Keratinocyte (primary cell): ENCODE results near the gene PAPPA. TPM values are rescaled to one million over a fixed set of nuclear protein-coding genes. Genes with fewer than 3 reads are reported as not detected.

Source experiments
- DNase-seq: peaks from one replicate; pipeline ENCODE4 v3.0.0-alpha.2; 2011; ENCODE audit warnings: low read depth, missing footprints, low spot score
- FAIRE-seq: peaks from 2 replicates; lab custom pipeline; 2011; peaks lifted over from hg19 to GRCh38; lab: Jason Lieb, UNC
- H2AFZ ChIP-seq: 2 replicates; pipeline ENCODE4 v1.6.0; 2012; ENCODE audit warnings: low read length, control low read depth, inconsistent platforms; ENCODE audit not compliant: control insufficient read depth
- H3K27ac ChIP-seq: 2 replicates; pipeline ENCODE4 v1.5.1; 2011; ENCODE audit warnings: low read length; ENCODE audit not compliant: control insufficient read depth, insufficient read depth
- H3K27me3 ChIP-seq: 3 replicates; pipeline ENCODE4 v1.6.0; 2011; ENCODE audit warnings: low read length; ENCODE audit not compliant: control insufficient read depth, insufficient read depth; ENCODE audit errors: extremely low read depth
- H3K36me3 ChIP-seq, 2 experiments: 2 replicates in 1 of 2; 3 replicates in 1 of 2; pipeline ENCODE4 v1.5.1; 2011; ENCODE audit warnings: low read length in 2 of 2, mild to moderate bottlenecking in 1 of 2; ENCODE audit not compliant: control insufficient read depth in 2 of 2, insufficient read depth in 2 of 2; ENCODE audit errors: extremely low read depth in 1 of 2
- H3K4me1 ChIP-seq: 3 replicates; pipeline ENCODE4 v1.5.1; 2011; ENCODE audit warnings: low read length; ENCODE audit not compliant: control insufficient read depth, insufficient read depth; ENCODE audit errors: extremely low read depth
- H3K4me2 ChIP-seq: 3 replicates; pipeline ENCODE4 v1.6.0; 2011; ENCODE audit warnings: low read depth, low read length; ENCODE audit not compliant: control insufficient read depth, insufficient read depth; ENCODE audit errors: extremely low read depth
- H3K4me3 ChIP-seq, 3 experiments: fragments of 200-600 bp in 1 of 3; sonication (generic) in 1 of 3; 2 replicates in 2 of 3; 3 replicates in 1 of 3; pipeline ENCODE4 v1.5.1; 2011 to 2016; ENCODE audit warnings: low read length in 3 of 3, mild to moderate bottlenecking in 3 of 3, control low read depth in 2 of 3, inconsistent platforms in 1 of 3, low read depth in 1 of 3, mixed read lengths in 1 of 3, mixed run types in 1 of 3, moderate library complexity in 1 of 3; ENCODE audit not compliant: control insufficient read depth in 2 of 3, insufficient read depth in 2 of 3; ENCODE audit errors: extremely low read depth in 1 of 3
- H3K79me2 ChIP-seq: 2 replicates; pipeline ENCODE4 v1.6.0; 2012; ENCODE audit warnings: low read length; ENCODE audit not compliant: control insufficient read depth, insufficient read depth
- H3K9ac ChIP-seq: 3 replicates; pipeline ENCODE4 v1.6.0; 2011; ENCODE audit warnings: low read length; ENCODE audit not compliant: control insufficient read depth, insufficient read depth; ENCODE audit errors: extremely low read depth
- H3K9me1 ChIP-seq: 3 replicates; pipeline ENCODE4 v1.6.0; 2011; ENCODE audit warnings: low read length; ENCODE audit not compliant: control insufficient read depth, insufficient read depth; ENCODE audit errors: extremely low read depth
- H3K9me3 ChIP-seq: 2 replicates; pipeline ENCODE4 v1.5.1; 2012; ENCODE audit warnings: low read depth, low read length; ENCODE audit not compliant: control insufficient read depth
- H4K20me1 ChIP-seq: 3 replicates; pipeline ENCODE4 v1.6.0; 2011; ENCODE audit warnings: low read length; ENCODE audit not compliant: control insufficient read depth, insufficient read depth; ENCODE audit errors: extremely low read depth
- CTCF ChIP-seq, 3 experiments: IDR thresholded peaks in 1 of 3; conservative IDR thresholded peaks in 1 of 3; optimal IDR thresholded peaks in 1 of 3; 2 replicates in 2 of 3; 3 replicates in 1 of 3; pipeline versions ENCODE3 to v1.5.1; 2011; ENCODE audit warnings: low read length in 3 of 3, mild to moderate bottlenecking in 3 of 3, moderate library complexity in 2 of 3, control low read depth in 1 of 3, inconsistent platforms in 1 of 3; ENCODE audit not compliant: insufficient read depth in 2 of 3; ENCODE audit errors: extremely low read depth in 1 of 3
- EZH2 ChIP-seq: IDR thresholded peaks from one replicate; pipeline ENCODE4 v1.6.1; 2012; ENCODE audit warnings: inconsistent platforms, mild to moderate bottlenecking, low read length, moderate library complexity
- dilution Hi-C: fragments of 300-500 bp; cut with MboI; formaldehyde crosslinking; loops from one replicate; pipeline ENCODE4 v1.7.0; 2020; ENCODE audit warnings: low sequenced_read_pairs; ENCODE audit not compliant: extremely low pct_ligation_motif_present
- polyA plus RNA-seq, 5 experiments: library from polyadenylated mRNA; depleted of rRNA in 3 of 5; stranded (reverse) in 3 of 5; stranded (forward) in 1 of 5; unstranded in 1 of 5; fragments of >200 nt; gene quantifications; 1 replicate in 1 of 5; 2 replicates in 3 of 5; 3 replicates in 1 of 5; pipeline versions ENCODE4 v1.2.1 to v1.2.3, GENCODE V29; 2011 to 2012; ENCODE audit warnings: missing spikeins in 2 of 5, low read depth in 1 of 5, low replicate concordance in 1 of 5

PAPPA gene
- polyA plus RNA-seq, 1 donor (not counting 4 experiments of a cell fraction or from before 2014, with no cell fraction given) = 0.77 TPM

GRCh38 chr9:116345393-116345792, 191.8 kb downstream of the PAPPA start:
- Histone ChIP-seq H3K27me3 (no peaks in the 10 kb centered on the region), H3K9ac (no peak overlapping the region), H3K9me3 (no peaks in the 10 kb centered on the region), H2AFZ (no peak overlapping the region), H3K9me1 (no peaks in the 10 kb centered on the region), H4K20me1 (no peaks in the 10 kb centered on the region), H3K4me2 (no peak overlapping the region), H3K79me2 (no peaks in the 10 kb centered on the region), H3K36me3 (no peaks in the 10 kb centered on the region), H3K4me3 (no peak overlapping the region), H3K27ac (no peak overlapping the region), H3K4me1 (peaks cover 5% of the 10 kb centered on the region)
- dilution Hi-C loops = no loop called here
- FAIRE-seq (no peak), DNase-seq (no peak)
- TF ChIP-seq CTCF (optimal IDR thresholded peaks at IDR 0.05 in 1 of 3, IDR thresholded peaks at IDR 0.05 in 1 of 3, conservative IDR thresholded peaks at IDR 0.05 in 1 of 3; ENCODE audit: extremely low read depth in 1 of 3, insufficient read depth in 2 of 3, low read length in 3 of 3) = no peak
- TF ChIP-seq EZH2 = no peak

- no peak for FAIRE-seq
- TF ChIP-seq EZH2 = no peak
- TF ChIP-seq CTCF (optimal IDR thresholded peaks at IDR 0.05 in 1 of 3, IDR thresholded peaks at IDR 0.05 in 1 of 3, conservative IDR thresholded peaks at IDR 0.05 in 1 of 3; ENCODE audit: extremely low read depth in 1 of 3, insufficient read depth in 2 of 3, low read length in 3 of 3) = no peak
- H3K9me1 ChIP-seq = no peaks in the 10 kb centered on the region
Observed at GRCh38 chr9:116345817-116346216, 192.2 kb downstream of the PAPPA start.

More at GRCh38 chr9:116345817-116346216, 192.2 kb downstream of the PAPPA start:
- no peaks in the 10 kb centered on the region for H3K9me3 ChIP-seq
- H3K9ac ChIP-seq = no peak overlapping the region
- H2AFZ ChIP-seq = no peak overlapping the region
- H3K4me1 ChIP-seq = peaks cover 5% of the 10 kb centered on the region
- no peak for DNase-seq
- no peaks in the 10 kb centered on the region for H3K79me2 ChIP-seq
- H3K4me2 ChIP-seq = no peak overlapping the region
- no peaks in the 10 kb centered on the region for H4K20me1 ChIP-seq
- no peaks in the 10 kb centered on the region for H3K36me3 ChIP-seq
- H3K4me3 ChIP-seq = no peak overlapping the region
- H3K27me3 ChIP-seq = no peaks in the 10 kb centered on the region
- dilution Hi-C loops = no loop called here
- H3K27ac ChIP-seq = no peak overlapping the region
